WERI-Rb-1 (cell line): Measurements from ENCODE around the gene NPTX1.
"Not testable (repeated sequence)": the region's sequence is repeated elsewhere in the genome, so short reads cannot be mapped to it uniquely, and the experiment has no call there.

ENCODE experiments used
- DNase-seq: peaks from one replicate; pipeline ENCODE4 v3.0.0-alpha.2; 2020
- H3K27ac ChIP-seq: fragments of 250-450 bp; sonication (Bioruptor Pico); 2 replicates; pipeline ENCODE4 v1.5.1; 2020; ENCODE audit warnings: mild to moderate bottlenecking, moderate library complexity
- H3K27me3 ChIP-seq: fragments of 250-450 bp; sonication (Bioruptor Pico); 2 replicates; pipeline ENCODE4 v1.5.1; 2021; ENCODE audit warnings: mild to moderate bottlenecking, low read depth, moderate library complexity; ENCODE audit not compliant: insufficient read depth, severe bottlenecking
- H3K36me3 ChIP-seq: fragments of 250-450 bp; sonication (Bioruptor Pico); 2 replicates; pipeline ENCODE4 v1.5.1; 2020; ENCODE audit warnings: mild to moderate bottlenecking, moderate library complexity
- H3K4me3 ChIP-seq: 2 replicates; pipeline ENCODE4 v1.5.1; 2011; ENCODE audit warnings: low read depth, mild to moderate bottlenecking, control low read depth, low read length
- H3K9me3 ChIP-seq: fragments of 250-450 bp; sonication (Bioruptor Pico); 2 replicates; pipeline ENCODE4 v1.5.1; 2021; ENCODE audit warnings: mild to moderate bottlenecking, moderate library complexity; ENCODE audit not compliant: severe bottlenecking
- CTCF ChIP-seq: IDR thresholded peaks from 2 replicates; pipeline ENCODE4 v1.5.1; 2011; ENCODE audit warnings: low read depth, mild to moderate bottlenecking, control low read depth, inconsistent platforms, low read length

The NPTX1 gene

GRCh38 chr17:80509311-80509710, 32.9 kb upstream of the NPTX1 start:
- no peak overlapping the region for H3K4me3 ChIP-seq
- no peak for TF ChIP-seq CTCF
- no peak overlapping the region for H3K27ac ChIP-seq
- H3K27me3 ChIP-seq: no peaks in the 10 kb centered on the region
- H3K36me3 ChIP-seq: no peaks in the 10 kb centered on the region
- no peak for DNase-seq
- no peaks in the 10 kb centered on the region for H3K9me3 ChIP-seq

GRCh38 chr17:80507965-80508364, 31.6 kb upstream of the NPTX1 start:
- no peak overlapping the region for H3K4me3 ChIP-seq
- H3K9me3 ChIP-seq: no peaks in the 10 kb centered on the region
- no peak for DNase-seq
- H3K27ac ChIP-seq: no peak overlapping the region
- TF ChIP-seq CTCF: no peak
- no peaks in the 10 kb centered on the region for H3K36me3 ChIP-seq
- no peaks in the 10 kb centered on the region for H3K27me3 ChIP-seq

GRCh38 chr17:80507177-80507576, 30.8 kb upstream of the NPTX1 start:
- H3K36me3 ChIP-seq, H3K9me3 ChIP-seq, DNase-seq, H3K4me3 ChIP-seq, H3K27me3 ChIP-seq, H3K27ac ChIP-seq: not testable (repeated sequence)

- H3K36me3 ChIP-seq: no peaks in the 10 kb centered on the region
- no peak for TF ChIP-seq CTCF
- H3K9me3 ChIP-seq: no peaks in the 10 kb centered on the region
- no peak overlapping the region for H3K27ac ChIP-seq
- no peak for DNase-seq
- H3K4me3 ChIP-seq: no peak overlapping the region
- H3K27me3 ChIP-seq: no peaks in the 10 kb centered on the region
Observed at GRCh38 chr17:80504686-80505413, 28.4 kb upstream of the NPTX1 start.

- H3K27ac ChIP-seq: no peak overlapping the region
- no peaks in the 10 kb centered on the region for H3K27me3 ChIP-seq
- TF ChIP-seq CTCF: no peak
Observed at GRCh38 chr17:80503921-80504320, 27.5 kb upstream of the NPTX1 start.

GRCh38 chr17:80503031-80503430, 26.6 kb upstream of the NPTX1 start:
- no peak for DNase-seq
- TF ChIP-seq CTCF: no peak
- Histone ChIP-seq H3K36me3 (no peaks in the 10 kb centered on the region), H3K9me3 (no peaks in the 10 kb centered on the region), H3K27me3 (no peaks in the 10 kb centered on the region), H3K27ac (no peak overlapping the region), H3K4me3 (no peak overlapping the region)

More at GRCh38 chr17:80503921-80504320, 27.5 kb upstream of the NPTX1 start:
- no peak for DNase-seq
- H3K9me3 ChIP-seq: no peaks in the 10 kb centered on the region
- H3K36me3 ChIP-seq: no peaks in the 10 kb centered on the region
- no peak overlapping the region for H3K4me3 ChIP-seq
